ENCODE measurements around the gene KCNV2.

KCNV2 gene

DNA sequence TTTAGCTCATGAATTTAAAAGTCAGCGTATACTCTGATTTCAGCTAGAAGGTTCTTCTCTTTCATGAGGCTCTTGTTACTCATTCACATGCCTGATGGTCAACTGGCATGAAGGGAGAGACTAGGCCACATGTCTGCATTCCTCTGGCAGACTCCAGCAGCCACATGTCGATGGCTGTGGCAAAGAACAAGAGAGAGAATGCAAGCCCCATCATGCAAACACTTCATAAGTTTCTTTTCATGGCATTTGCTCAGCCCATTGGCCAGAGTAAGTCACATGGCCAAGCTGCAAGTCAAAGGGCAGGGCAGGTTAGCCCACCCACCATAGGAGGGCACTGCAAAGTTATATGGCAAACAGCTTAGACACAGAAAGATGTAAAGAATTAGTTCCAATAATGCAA lies 5.4 kb downstream of the KCNV2 start:
- DNase-seq = peak; percentile 52

DNA sequence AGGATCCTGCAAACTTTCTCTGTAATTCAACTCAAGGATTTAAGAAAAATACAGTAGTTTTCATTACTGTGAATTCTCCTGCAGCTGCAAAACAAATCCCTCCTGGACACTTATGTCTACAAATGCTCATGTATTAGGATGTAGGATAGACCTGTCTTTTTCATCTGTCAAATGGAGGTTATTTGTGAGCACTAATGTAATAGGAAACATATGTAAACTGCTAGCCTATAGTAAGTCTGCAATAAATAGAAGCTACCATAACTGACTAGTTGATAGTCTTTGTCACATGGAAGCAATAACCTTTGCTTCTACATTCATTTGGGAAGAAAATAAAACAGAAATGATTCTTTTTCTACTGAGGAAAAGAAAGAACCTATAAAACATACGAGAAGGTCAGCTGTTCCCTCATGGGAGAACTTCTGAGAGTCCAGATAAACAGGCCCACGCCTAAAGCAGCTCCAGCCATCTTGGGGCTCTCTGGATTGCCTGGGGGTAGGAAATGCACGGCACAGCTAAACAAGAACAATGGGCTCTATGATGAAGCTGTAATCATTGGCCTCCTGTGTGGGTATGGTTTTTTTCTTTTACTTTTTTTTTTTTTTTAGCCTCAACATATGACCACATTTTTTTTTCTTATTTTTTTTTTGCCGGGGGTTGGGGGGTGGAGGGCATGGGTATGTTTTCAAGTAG lies 6.2 kb downstream of the KCNV2 start:
- DNase-seq = no peak

DNA sequence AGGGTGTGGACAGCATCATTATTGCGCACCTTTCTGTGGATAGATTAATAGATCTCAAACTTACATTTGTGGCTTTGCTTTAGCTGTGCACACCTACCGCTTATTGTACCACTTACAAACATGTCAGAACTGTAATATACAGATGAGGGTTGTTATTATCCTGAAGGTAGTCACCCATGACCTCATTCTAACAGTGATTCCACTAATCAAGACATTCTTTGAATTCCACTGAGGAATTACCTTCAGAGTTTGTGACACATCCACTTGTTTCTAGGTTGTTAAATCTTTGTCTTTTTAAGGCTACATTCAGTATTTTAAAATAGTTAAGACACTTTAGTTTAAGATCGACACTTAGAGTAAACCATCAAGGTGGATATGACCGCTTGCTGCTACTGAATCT lies 7.8 kb downstream of the KCNV2 start:
- DNase-seq = no peak

DNA sequence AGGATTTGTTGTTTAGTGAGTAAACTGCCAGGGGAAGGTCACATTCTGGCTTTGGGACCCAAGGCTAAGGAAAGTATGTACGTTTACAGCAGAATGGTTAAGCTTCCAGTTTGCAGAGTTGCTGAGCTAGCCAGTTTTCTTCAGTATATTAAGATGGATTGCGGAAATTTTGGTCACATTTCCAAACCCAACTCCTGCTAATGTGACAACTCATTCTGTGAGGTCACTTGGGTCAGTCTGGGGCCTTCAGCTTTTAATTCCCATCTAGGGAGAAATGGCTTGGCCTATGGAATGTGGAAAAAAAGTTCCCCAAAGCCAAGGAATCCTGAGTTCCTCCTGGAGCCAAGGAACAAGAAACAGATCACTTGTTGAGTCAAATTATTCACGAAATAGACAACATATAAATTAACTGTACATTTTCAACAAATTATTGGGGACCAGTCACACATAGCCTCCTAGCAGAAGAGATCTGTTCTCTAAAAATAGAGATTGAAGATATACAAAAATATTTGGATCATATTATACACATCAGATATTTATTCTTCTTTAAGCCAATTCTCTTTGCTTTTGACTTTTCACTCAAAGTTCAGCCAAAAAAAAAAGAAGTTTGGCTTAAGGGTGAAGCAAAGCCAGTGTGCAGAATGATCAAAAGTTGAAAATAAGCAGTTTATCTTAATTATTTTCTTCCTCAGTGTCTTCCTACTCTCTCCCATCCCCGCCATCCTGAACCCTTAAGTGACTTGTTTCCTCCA lies 8.8 kb downstream of the KCNV2 start:
- DNase-seq = peak; percentile 16

DNA sequence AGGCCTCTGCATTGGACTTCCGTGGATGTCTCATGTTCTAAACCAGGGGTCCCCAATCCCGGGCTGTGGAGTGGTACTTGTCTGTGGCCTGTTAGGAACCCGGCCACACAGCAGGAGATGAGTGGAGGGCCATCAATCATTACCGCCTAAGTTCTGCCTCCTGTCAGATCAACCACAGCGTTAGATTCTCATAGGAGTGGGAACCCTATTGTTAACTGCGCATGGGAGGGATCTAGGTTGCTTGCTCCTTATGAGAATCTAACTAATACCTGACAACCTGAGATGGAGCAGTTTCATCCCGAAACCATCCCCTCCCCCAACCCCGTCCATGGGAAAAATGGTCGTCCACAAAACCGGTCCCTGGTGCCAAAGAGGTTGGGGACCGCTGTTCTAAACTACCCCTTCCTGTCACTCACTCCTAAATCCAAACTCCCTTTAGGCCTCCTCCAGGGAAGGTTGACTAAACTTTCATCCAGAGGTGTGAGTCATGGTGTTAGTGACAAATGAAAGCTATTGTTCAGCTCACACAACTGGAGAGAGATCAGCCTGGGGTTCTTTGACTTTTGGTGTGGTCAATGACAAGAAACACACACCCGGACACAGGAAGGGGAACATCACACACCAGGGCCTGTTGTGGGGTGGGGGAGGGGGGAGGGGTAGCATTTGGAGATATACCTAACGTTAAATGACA lies 9.5 kb downstream of the KCNV2 start:
- DNase-seq = peak; percentile 38

DNA sequence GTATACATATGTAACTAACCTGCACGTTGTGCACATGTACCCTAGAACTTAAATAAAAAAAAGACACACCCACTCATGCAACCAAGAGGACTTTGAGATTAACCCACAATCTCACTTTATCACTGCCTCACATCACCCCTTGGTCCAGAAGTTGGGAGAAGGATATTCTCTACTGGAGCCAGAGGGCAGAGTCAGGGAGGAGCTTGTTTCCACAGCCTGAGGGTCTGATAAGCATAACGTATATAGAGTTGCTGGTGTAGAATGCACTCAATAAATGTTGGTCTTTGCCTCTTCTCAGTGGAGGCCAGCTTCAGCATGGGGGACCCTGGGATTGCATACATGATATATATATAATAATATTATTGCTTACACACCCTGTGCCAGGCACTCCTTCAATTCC lies 10.1 kb downstream of the KCNV2 start:
- no peak for DNase-seq

DNA sequence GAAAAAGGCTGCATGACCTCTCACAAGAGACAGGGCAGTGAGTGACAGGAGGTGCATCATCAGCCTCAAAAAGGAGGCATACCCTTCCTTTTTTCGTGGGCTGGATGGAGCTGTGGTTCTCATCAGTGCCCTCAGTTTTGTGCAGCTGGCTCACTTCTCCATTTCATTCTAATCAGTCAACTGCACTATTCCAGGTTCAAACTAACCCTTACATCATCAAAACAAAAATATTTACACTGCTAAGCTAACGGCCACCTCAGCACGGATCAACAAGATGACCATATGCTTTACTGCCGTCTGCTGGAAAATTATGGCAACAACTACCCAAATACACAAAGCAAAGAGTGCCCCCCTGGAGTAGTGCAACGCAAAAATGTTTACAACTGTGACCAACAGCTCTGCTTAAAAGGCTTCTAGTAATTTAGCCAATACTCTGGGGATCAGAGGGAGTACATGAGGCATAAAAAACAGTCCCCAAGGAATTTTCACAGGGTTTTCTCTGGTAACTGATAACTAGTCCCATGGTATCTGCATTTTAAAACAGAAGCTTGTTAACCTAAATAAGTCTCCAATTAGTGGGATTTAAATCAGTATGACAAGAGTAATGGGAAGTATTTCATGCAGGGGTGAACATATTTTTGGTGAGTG lies 10.8 kb downstream of the KCNV2 start:
- DNase-seq = peak; percentile 43

DNA sequence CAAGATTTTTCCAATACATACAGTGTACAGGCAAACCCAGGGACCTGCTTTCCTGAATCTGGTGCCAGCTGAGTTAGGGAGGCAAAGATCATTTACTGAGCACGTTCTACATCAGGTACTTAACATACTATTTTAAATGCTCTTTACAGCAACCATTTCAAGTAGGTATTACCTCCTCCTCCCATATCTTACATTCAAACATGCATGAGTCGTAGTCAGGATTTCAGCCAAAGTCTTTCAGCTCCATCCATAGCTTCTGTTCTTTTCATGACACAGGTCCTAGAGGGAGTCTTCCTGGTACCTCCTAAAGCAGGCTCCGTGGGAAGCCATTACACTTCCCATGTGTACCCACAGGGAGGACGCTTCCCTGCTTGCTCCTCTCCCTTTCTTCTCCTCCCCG lies 11.7 kb downstream of the KCNV2 start:
- peak; percentile 52 for DNase-seq

DNA sequence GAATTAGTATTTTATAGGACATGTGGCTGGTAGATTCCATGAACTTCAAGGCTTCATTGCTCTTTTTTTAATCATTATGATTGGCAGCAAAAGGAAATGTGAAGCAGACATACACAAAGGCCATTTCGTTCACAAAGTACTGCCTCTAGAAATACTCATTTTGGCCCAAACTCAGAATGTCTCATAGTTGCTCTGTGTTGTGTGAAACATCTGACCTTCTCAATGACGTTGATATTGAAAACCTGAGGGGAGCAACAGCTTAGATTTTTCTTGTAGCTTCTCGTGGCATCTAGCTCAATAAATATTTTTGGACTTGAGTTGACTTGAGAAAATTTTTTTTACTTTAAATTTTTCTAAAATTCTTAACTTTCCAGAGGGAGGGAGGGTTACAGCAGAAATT lies 12.4 kb downstream of the KCNV2 start:
- no peak for DNase-seq

DNA sequence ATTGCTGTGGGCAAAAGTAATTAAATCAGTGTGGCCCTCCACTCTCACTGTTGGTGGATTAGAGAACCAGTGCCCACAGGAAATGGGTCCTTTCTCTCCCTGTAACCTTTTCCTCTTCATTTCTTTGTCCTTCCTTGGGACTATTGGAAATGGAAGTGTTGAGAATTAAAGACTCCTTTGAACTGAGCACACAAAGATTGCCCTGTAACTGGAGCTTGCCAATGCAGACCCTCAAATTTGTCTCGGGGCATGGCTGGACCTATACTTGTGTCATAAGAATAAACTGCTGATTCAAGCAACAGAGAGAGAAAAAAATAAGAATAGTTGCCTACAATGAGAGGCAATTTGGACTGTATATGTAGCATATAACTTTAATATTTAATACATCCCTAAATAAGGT lies 13.7 kb downstream of the KCNV2 start:
- DNase-seq = no peak

DNA sequence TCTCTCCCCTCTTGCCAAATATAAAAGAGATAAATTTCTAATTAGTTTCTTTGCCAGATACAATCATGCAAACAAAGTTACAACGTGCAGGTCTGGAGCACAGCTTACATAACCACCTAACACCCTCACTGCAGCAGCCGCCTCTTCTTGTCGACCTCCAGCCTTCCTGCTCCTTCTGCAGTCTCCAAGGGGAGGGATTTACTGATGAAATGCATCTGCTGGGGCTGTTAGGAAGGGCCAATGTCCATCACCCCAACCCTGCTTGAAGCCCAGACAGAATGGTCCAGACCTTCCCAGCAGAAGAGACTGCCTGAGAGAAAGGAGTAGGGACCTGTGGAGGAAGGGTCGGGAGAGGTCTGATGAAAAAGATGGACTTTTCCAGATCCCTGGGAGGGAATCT lies 15.2 kb downstream of the KCNV2 start:
- DNase-seq = no peak

DNA sequence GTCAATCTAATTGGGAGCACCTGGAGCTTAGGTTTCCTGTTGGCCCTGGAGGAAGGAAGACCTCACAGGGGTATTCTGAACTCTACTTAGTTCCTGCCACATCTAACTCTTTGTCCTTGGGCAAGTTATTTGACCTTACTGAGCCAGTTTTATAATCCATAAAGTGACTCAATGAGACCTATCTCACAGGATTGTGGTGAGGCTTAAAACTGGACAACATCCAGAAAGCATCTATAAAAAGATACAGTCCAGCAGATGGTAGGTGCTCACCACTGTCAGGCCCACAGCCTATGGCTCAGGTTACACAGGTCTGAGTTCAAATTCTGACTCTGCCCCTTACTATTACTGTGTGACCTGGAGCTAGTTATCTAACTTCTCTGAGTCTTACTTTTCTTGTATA lies 23.3 kb downstream of the KCNV2 start:
- DNase-seq = no peak

DNA sequence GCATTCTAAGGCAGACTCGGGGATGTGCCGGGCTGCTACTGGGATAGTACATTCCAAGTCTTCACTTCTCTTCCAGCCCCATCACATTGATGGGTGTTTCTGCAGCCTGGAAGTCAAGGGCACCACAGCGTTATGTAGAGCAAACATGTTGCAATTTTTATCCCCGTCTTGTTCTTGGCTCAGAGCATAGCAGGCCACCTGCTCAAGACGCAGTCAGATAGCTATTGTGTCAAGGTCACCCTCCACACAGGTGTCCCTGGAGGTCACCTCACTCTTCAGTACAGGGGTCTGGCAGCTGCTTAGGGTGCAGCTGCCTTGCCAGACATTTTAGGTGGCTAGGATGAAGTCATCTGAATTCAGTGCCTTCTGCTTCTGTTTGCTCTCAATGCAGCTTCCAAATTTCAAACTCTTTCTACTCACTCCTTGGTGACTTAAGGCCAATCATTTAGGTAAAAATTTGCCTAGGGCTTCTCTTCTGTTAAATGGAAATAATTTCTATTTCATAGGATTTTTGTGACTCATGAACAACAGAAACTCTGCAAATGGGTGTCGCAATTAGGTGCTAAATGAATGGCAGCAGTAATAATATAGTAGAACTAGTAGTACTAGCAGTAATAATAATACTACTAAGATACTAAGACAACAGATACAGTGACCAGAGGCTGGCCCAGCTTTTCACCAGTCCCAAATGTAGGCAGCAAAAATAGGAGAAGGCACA lies 24.3 kb downstream of the KCNV2 start:
- no peak for DNase-seq

DNA sequence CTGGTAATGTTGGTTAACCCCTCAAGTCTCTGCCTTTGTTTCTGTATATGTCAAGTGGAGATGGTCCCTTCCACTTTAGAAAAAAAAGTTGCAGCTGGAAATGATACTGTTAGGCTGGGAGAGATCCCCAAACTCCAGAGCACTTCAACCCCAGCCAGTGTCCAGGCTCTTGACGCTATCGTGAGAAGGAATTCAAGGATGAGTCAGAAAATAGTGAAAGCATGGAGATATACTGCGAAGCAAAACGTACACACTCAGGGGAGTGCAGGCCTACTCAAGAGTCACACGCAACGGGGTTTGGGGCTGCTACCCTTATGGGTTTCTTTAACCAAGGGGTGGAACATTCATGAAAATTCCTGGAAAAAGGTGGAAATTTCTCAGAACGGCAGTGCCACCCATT lies 24.9 kb downstream of the KCNV2 start:
- DNase-seq = peak; percentile 11

DNA sequence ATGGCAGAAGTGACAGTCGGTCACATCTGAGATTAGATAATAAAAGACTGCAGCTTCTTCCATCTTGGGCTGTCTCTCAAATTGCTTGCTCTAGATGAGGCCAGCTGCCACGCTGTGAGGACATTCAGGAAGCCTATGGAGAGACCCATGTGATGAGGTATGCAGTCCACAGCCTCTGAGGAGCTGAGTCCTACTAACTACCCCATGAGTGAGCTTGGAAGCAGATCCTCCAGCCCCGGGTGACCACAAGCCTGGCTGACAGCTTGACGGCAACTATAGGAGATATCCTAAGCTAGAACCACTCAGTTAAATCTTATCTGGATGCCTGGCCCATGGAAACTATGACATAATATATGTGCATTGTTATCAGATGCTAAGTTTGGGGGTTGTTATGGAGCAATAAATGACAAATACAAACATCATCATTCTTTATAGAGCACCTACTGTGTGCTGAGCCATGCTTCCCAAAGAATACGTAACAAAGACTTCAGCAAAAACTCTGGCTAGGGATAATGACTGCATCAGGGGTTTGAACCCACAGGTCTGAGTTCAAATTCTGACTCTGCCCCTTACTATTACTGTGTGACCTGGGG lies 26.7 kb downstream of the KCNV2 start:
- no peak for DNase-seq

DNA sequence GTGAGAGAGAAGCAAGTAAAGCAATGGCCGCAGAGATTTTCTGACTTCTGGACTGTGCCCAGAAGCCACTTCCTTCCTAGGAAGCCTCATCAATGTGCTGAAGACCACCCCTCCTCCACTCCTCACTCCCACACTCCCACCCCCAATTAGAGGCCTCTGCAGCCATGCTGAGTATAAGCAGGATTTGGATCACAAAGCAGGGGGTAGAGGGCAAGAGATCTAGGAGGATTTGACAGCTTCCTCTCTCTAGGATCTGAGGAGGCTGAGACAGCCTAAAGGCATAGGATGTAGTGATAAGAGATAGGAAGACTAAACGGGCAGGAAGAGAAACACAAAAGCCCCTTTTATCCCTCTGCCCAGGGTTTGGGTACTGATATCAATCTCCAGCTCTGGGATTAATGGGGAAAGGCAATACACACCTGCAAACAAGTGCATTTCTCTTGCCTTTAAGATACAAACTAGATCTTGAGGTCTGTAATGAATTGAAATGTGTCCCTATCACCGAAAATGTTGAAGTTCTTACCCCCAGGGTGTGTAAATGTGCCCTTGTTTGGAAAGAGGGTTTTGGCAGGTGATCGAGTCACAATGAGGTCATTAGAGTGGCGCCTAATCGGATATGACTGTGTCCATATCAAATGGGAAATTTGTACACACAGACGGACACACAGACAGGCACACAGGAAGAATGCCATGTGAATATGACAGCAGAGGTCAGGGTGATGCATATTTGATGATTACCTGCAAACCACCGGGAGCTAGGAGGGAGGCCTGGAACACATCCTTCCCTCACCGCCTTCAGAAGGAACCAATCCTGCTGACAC lies 28.5 kb downstream of the KCNV2 start:
- DNase-seq = no peak

DNA sequence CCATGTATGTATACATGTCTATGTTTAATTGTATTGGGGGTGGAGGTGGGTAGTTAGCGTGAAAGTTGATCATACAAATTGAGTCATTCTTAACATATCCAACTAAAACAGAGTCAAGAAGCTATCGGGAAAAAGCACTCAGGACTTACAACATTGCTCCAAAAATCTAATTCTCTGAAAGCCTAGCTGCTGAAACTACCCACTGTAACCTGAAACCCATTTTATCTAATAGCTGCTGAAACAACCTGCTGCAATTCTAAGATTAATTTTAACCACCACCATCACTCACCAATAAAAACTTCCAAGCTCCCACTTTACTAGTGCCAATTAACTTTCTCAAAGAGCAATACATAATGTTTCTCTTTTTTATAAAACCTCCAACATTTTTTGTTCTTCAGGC lies 32.2 kb downstream of the KCNV2 start:
- no peak for DNase-seq

DNA sequence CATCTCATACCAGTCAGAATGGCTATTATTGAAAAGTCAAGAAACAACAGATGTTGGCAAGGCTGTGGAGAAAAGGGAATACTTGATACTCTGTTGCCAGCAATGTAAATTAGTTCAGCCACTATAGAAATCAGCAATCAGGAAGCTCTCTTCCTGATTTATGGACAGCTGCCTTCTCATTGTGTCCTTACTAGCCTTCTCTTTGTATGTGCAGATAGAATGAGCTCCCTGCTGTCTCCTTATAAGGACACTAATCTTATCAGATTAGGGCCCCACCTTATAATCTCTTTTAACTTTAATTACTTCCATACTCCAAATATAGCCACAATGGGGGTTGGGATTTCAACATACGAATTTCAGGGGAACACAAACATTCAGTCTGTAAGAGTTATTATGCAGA lies 38.0 kb downstream of the KCNV2 start:
- no peak for DNase-seq

DNA sequence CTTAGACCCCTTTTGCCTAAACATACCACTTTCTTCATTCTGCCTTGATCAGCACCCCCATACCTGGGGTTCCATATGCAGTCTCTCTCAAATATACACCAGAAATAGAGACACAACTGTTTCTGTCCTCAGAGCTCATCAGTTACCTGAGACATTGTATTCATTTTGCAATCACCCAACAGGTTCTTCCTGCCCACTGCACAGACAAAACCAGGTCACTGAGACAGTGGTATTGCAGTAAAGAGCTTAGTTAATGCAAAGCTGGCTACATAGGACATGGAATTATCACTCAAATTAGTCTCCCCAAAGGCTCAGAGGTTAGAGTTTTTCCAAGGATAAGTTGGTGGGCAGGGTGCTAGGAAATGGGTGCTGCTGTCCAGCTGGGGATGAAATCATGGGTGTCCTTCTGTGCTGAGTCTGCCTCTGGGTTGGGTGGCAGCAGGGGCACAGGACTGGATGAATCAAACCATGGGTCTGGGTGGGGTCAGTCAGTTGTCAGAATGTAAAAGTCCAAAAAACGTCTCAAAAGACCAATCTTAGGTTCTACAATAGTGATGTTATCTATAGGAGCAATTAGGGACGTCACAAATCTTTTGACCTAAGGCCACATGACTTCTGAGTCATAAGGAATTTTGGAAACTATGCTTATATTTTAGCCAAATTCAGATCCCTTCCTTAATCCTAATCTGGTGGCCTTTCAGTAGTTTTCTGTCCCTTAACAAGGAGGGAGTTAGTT lies 41.0 kb downstream of the KCNV2 start:
- no peak for DNase-seq

DNA sequence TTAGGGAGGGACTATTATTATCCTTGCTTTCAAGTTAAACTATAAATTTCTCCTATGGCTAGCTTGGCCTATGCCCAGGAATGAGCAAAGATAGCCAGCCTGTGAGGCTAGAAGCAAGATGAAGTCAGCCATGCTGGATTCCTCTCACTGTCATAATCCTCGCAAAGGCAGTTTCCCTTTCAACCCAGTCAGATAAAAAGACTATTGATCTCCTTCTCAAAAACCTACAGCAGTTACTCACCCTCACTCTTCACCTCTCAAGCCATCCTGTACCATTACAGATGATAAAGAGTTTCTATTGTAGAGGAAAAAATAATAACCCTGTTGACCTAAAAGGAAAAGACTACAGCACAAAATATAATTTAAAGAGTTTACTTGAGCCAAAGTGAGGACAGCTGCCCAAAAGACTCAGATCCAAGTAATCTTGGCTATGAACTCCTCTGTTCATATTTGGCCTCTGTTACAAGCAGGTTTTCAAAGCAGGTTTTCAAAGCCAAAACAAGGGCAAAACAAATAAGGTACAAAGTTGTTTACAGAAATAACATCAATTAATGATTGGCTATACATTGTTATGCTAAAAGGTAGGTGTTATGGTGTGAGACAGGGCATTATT lies 41.7 kb downstream of the KCNV2 start:
- no peak for DNase-seq
